Measurements from ENCODE around the gene GPR141. TPM values are rescaled to one million over a fixed set of nuclear protein-coding genes. Genes with fewer than 3 reads are reported as not detected.

GPR141 gene
- total and polyA plus RNA-seq, 7 donors = 0.82 to 1.2 (median 1.2) TPM; not detected in 4

DNA sequence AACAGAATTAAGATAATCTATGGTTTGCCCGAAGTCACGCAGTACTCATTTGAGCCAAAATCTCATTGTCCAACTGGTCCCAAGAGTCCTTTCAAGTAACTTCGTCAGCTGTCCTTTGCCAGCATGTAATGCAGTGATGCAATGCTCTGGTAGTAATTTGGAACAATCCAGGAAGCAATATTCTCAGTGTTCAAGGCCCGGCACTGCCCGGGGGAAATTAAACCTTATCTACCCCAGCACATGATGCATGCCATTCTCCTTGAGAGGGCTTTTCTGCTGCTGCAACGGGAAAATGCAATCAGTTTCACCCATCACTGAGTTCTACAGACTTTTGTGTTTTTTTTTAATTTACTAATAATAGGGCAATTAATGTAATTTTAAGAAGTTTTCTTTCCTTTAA, 87.3 kb downstream of the GPR141 start:
- no peaks in the 10 kb centered on the region for H3K27me3 ChIP-seq
- no peaks in the 10 kb centered on the region for H3K4me1 ChIP-seq
- no peak overlapping the region for H3K27ac ChIP-seq
- no peak overlapping the region for H3K4me3 ChIP-seq
- intact Hi-C loops (cut with DNase I) = no loop called here
- TF ChIP-seq EP300 (IDR thresholded peaks at IDR 0.05) = no peak
- no peak for TF ChIP-seq CTCF (IDR thresholded peaks at IDR 0.05)
- TF ChIP-seq POLR2AphosphoS5 (IDR thresholded peaks at IDR 0.05) = no peak
- no peak for TF ChIP-seq POLR2A (IDR thresholded peaks at IDR 0.05)
- 69 to 84% methylated on average over 6 of the region's 6 CpGs for WGBS, 2 donors
- DNase-seq = no peak
- no peaks in the 10 kb centered on the region for H3K36me3 ChIP-seq
- H3K9me3 ChIP-seq = no peaks in the 10 kb centered on the region

- Histone ChIP-seq H3K27ac (no peak overlapping the region), H3K9me3 (no peaks in the 10 kb centered on the region), H3K4me3 (no peak overlapping the region), H3K4me1 (no peaks in the 10 kb centered on the region), H3K27me3 (no peaks in the 10 kb centered on the region), H3K36me3 (no peaks in the 10 kb centered on the region)
- no peak for DNase-seq
- TF ChIP-seq POLR2AphosphoS5 (IDR thresholded peaks at IDR 0.05) (no peak), CTCF (IDR thresholded peaks at IDR 0.05) (no peak), POLR2A (IDR thresholded peaks at IDR 0.05) (no peak), EP300 (IDR thresholded peaks at IDR 0.05) (no peak)
- WGBS, 2 donors = 50 to 61% methylated on average over 3 of the region's 3 CpGs
- intact Hi-C loops (cut with DNase I) = no loop called here
Measured at GRCh38 chr7:37771342-37771741, 87.8 kb downstream of the GPR141 start.

DNA sequence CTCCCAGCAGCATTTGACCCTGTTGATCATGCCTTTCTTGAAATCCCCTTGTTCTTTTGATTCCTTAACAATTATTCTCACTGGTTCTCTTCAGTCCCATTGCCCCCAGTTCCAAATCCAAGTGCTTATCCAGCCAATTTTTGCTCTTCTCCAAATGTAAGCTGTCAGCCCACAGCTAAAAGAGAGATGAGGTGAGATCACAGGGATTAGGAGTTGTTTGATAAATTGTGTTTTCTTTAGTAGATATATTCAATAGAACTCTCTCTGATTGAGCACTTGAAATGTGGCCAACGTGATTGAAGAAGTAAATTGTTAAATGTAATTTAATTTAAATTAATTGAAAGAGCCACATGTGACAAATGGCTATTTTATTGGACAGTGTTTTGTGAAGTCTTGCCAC, 88.2 kb downstream of the GPR141 start:
- H3K4me3 ChIP-seq = no peak overlapping the region
- intact Hi-C loops (cut with DNase I) = no loop called here
- H3K9me3 ChIP-seq = no peaks in the 10 kb centered on the region
- no peak for TF ChIP-seq EP300 (IDR thresholded peaks at IDR 0.05)
- TF ChIP-seq POLR2A (IDR thresholded peaks at IDR 0.05) = no peak
- no peak for TF ChIP-seq POLR2AphosphoS5 (IDR thresholded peaks at IDR 0.05)
- no peak for TF ChIP-seq CTCF (IDR thresholded peaks at IDR 0.05)
- no peak for DNase-seq
- H3K4me1 ChIP-seq = no peaks in the 10 kb centered on the region
- no peaks in the 10 kb centered on the region for H3K36me3 ChIP-seq
- no peaks in the 10 kb centered on the region for H3K27me3 ChIP-seq
- WGBS, 2 donors = 73 to 86% methylated on average over 1 of the region's 1 CpG
- no peak overlapping the region for H3K27ac ChIP-seq

- no peaks in the 10 kb centered on the region for H3K27me3 ChIP-seq
- H3K9me3 ChIP-seq = peaks cover 0 to 2% (median 0%) of the 10 kb centered on the region in 4 donors
- DNase-seq = no peak
- H3K4me3 ChIP-seq = no peak overlapping the region
- WGBS, 2 donors = 46 to 71% methylated on average over 3 of the region's 3 CpGs
- H3K27ac ChIP-seq = no peak overlapping the region
- TF ChIP-seq POLR2A (IDR thresholded peaks at IDR 0.05) (no peak), CTCF (IDR thresholded peaks at IDR 0.05) (no peak), EP300 (IDR thresholded peaks at IDR 0.05) (no peak), POLR2AphosphoS5 (IDR thresholded peaks at IDR 0.05) (no peak)
- no peaks in the 10 kb centered on the region for H3K36me3 ChIP-seq
- H3K4me1 ChIP-seq = no peaks in the 10 kb centered on the region
- intact Hi-C loops (cut with DNase I) = no loop called here
Measured at GRCh38 chr7:37775921-37776320, 92.4 kb downstream of the GPR141 start.

GRCh38 chr7:37781156-37781555, 97.6 kb downstream of the GPR141 start:
- TF ChIP-seq EP300 (IDR thresholded peaks at IDR 0.05) (no peak), POLR2A (IDR thresholded peaks at IDR 0.05) (no peak), CTCF (IDR thresholded peaks at IDR 0.05) (no peak), POLR2AphosphoS5 (IDR thresholded peaks at IDR 0.05) (no peak)
- 84 to 91% methylated on average over 2 of the region's 2 CpGs for whole genome bisulfite sequencing, 2 donors
- no peak overlapping the region for H3K4me3 ChIP-seq
- no peaks in the 10 kb centered on the region for H3K36me3 ChIP-seq
- no peak overlapping the region for H3K27ac ChIP-seq
- peaks cover 0 to 2% (median 0%) of the 10 kb centered on the region in 4 donors for H3K9me3 ChIP-seq
- intact Hi-C loops (cut with DNase I) = no loop called here
- H3K4me1 ChIP-seq = no peaks in the 10 kb centered on the region
- DNase-seq = no peak
- H3K27me3 ChIP-seq = no peaks in the 10 kb centered on the region

Measured in sigmoid colon (tissue), 7 donors.